Globus pallidus (tissue), 1 donor: ENCODE measurements around the gene MROH2B.

Experiments used
- DNase-seq: peaks from one replicate; pipeline ENCODE4 v3.0.0-alpha.2; 2015; ENCODE audit warnings: low spot score

The MROH2B gene

DNA sequence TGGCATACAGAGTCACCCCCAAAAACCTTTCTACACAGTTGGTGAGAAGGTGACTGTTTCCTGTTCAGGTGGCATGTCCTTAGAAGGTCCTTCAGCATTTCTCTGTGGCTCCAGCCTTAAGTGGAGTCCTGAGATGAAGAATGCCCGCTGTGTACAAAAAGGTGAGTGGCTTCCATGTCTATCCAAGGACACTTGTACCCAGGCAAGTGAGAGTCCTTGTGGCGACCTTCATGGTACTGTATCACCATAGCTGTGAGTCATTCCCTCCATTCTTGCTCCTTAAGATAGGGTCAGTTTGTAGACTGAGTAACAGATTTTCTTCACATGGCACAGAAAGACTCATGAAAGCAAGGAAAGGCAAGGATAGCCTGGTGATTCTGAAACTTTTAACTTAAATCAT is 98.7 kb downstream of the MROH2B start:
- no peak for DNase-seq

DNA sequence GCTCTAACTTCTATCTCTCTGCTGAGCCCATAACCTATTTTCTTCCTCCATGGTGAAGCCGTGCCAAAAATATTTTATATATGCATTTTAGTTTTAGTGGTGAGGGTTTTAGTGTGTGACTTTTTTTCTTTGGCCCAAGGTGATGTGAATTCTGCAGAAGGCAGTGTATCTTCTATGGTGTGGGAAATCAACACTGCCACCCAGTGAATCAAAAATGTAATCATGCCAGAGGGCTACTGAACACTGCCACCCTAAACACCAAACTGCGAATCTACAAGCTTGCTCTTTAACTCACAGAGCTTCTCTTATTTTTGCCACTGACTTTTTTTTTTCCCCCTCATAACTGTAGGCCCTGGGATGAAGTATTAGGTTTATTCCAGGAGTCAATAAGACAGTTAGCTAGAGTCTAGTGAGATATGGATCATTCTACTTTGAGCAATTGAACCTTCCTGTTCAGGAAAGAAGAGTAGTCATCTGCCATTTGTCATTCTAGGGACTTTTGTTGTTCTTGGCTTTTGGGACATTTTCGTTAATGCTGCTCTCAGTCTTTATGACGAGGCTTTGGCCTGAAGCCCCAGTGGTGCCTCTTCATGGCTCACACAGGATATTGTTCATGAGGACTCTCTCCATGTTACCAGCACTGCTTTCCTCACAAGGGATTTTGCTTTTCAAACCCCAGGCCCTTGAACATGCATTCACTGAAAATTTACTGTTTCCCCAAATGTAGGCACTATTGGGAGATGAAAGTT is 108.8 kb downstream of the MROH2B start:
- DNase-seq, result no peak

DNA sequence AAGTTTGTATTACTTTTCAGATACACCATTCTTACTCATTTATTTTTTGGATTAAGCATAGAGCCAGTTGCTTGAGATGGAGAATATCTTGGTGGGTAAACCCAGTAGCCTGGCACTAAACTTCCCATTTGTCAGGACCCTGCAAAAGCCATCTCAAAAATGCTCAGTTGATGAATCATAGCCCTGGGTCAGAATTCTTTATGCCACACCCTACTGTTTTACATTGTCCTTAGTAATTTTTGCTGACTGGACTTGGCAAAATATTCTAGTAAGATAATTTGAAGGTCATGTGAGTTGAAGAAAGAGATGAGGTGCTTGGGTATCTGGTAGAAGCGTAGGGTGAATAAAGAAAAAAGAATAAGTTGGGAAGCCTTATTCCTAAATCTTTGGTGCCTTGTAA is 111.1 kb downstream of the MROH2B start:
- no peak for DNase-seq

DNA sequence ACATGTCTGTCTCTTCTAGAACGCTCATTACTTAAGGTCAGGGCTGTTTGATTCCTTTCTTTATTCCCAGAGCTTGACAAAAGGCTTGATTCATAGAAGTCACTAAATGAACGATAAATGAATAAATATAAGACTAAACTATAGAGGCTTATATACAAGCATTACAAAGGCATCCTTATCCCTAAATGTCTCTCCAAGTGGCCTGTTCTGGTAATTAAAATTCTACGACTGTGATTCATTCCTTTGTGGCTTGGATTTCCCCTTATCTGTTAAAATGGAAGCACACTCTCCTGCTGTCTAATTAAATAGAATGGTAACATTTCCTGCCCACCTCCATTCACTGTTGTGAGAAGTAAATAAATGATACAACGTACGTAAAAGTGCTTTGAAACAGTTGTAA is 112.3 kb downstream of the MROH2B start:
- no peak for DNase-seq

DNA sequence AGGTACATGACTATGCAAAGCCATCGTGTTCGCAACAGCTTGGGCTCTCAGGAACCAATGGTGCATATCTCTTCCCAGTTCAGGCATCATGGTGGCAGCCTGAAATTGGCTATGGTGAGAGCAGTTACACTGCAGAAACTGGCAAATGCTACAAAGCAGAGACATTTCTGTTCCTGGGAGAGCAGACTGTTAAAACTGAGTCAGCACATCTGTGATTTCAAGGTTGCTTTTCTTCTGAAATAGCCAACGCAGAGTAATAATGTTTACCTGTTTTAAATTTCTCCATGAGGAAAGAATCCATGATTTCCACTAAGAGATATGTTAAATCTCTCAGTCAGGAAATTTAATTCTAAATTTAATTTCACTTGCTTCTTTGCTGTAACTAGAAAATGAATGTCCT is 114.1 kb downstream of the MROH2B start:
- no peak for DNase-seq

DNA sequence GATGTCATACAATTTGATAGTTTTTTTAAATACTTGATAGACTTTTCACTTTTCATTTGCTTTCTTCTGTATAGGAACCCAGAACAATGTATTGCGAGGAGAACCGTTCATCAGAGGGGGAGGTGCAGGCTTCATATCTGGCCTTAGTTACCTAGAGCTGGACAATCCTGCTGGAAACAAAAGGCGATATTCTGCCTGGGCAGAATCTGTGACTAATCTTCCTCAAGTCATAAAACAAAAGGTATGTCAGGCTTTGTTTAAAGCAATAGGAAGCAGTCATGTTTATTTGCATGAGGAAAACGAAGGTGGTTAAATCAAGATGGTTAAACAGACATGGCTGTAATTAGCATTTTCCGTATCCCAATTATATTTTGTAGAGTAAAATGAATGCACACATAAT is 115.8 kb downstream of the MROH2B start:
- DNase-seq, result no peak
